Neural cell (in vitro differentiated cells): ENCODE results near the gene FLRT3.

Experiments
- MXI1 ChIP-seq: fragments of 450-650 bp; conservative IDR thresholded peaks from 2 replicates; pipeline ENCODE4 v1.6.1; 2014; ENCODE audit warnings: antibody characterized with exemption, mild to moderate bottlenecking; ENCODE audit not compliant: poor library complexity, severe bottlenecking
- POLR2AphosphoS5 ChIP-seq: IDR thresholded peaks from 2 replicates; pipeline ENCODE4 v1.6.1; 2012
- RAD21 ChIP-seq: fragments of 450-650 bp; conservative IDR thresholded peaks from 2 replicates; pipeline ENCODE4 v1.6.1; 2014; ENCODE audit warnings: antibody characterized with exemption, mild to moderate bottlenecking, moderate library complexity
- TF ChIP-seq, protein P1 (sequence below): fragments of 450-650 bp; IDR thresholded peaks from 2 replicates; pipeline ENCODE4 v1.5.1; 2014; ENCODE audit warnings: antibody characterized with exemption, mild to moderate bottlenecking, moderate library complexity; ENCODE audit not compliant: poor library complexity, severe bottlenecking
- TF ChIP-seq, protein P2 (sequence below): IDR thresholded peaks from 2 replicates; pipeline ENCODE4 v1.6.1; 2012; ENCODE audit warnings: borderline replicate concordance

DNA sequence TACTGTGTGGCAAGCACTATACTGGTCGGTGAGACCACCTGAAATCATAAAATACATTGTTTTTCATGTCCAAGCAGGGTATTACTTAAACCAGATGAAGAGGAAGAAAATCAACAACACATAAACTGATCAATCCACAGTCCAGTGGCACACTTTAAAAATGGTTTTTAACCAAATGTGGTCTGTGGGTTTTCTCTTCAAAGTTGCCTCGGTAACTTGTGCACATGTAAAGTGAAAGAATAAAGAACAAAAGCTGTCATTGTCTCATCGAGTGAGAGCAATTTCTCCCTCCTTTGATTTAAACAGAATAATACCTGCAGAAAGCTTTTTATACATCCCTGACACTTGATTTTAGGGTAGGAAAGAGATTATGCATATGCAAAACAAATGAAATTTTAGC, 3.7 kb downstream of the FLRT3 start:
- TF ChIP-seq, protein P1, sequence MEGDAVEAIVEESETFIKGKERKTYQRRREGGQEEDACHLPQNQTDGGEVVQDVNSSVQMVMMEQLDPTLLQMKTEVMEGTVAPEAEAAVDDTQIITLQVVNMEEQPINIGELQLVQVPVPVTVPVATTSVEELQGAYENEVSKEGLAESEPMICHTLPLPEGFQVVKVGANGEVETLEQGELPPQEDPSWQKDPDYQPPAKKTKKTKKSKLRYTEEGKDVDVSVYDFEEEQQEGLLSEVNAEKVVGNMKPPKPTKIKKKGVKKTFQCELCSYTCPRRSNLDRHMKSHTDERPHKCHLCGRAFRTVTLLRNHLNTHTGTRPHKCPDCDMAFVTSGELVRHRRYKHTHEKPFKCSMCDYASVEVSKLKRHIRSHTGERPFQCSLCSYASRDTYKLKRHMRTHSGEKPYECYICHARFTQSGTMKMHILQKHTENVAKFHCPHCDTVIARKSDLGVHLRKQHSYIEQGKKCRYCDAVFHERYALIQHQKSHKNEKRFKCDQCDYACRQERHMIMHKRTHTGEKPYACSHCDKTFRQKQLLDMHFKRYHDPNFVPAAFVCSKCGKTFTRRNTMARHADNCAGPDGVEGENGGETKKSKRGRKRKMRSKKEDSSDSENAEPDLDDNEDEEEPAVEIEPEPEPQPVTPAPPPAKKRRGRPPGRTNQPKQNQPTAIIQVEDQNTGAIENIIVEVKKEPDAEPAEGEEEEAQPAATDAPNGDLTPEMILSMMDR, result no peak
- TF ChIP-seq RAD21 (no peak), POLR2AphosphoS5 (no peak), MXI1 (no peak)
- TF ChIP-seq, protein P2, sequence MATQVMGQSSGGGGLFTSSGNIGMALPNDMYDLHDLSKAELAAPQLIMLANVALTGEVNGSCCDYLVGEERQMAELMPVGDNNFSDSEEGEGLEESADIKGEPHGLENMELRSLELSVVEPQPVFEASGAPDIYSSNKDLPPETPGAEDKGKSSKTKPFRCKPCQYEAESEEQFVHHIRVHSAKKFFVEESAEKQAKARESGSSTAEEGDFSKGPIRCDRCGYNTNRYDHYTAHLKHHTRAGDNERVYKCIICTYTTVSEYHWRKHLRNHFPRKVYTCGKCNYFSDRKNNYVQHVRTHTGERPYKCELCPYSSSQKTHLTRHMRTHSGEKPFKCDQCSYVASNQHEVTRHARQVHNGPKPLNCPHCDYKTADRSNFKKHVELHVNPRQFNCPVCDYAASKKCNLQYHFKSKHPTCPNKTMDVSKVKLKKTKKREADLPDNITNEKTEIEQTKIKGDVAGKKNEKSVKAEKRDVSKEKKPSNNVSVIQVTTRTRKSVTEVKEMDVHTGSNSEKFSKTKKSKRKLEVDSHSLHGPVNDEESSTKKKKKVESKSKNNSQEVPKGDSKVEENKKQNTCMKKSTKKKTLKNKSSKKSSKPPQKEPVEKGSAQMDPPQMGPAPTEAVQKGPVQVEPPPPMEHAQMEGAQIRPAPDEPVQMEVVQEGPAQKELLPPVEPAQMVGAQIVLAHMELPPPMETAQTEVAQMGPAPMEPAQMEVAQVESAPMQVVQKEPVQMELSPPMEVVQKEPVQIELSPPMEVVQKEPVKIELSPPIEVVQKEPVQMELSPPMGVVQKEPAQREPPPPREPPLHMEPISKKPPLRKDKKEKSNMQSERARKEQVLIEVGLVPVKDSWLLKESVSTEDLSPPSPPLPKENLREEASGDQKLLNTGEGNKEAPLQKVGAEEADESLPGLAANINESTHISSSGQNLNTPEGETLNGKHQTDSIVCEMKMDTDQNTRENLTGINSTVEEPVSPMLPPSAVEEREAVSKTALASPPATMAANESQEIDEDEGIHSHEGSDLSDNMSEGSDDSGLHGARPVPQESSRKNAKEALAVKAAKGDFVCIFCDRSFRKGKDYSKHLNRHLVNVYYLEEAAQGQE, result no peak
